Right lobe of liver (tissue), 6 donors: ENCODE data around the gene EML4. TPM values are rescaled to one million over a fixed set of nuclear protein-coding genes. Genes with fewer than 3 reads are reported as not detected.
A peak's percentile ranks its signal among the peaks of the same experiment; 100 is the strongest.

Experiments
- ATAC-seq, 4 donors: fragments of 200-7000 bp; cut with Tn5 transposase; one replicate each; pipeline ENCODE4 v1.9.1; 2020; ENCODE audit warnings: mild to moderate bottlenecking in 4 of 4, moderate library complexity in 4 of 4
- DNase-seq, 3 donors: peaks; one replicate each; pipeline ENCODE4 v3.0.0-alpha.2; 2020
- H3K27ac ChIP-seq, 3 donors: fragments of 200-600 bp; one replicate each; pipeline ENCODE4 v1.8.0; 2022
- H3K27me3 ChIP-seq, 2 donors: fragments of 200-600 bp; one replicate each; pipeline ENCODE4 v1.8.0; 2022
- H3K36me3 ChIP-seq, 4 donors: fragments of 200-600 bp; sonication (generic) in 1 of 4; one replicate each; pipeline versions ENCODE4 v1.5.1 to v1.8.0; 2017 to 2022; ENCODE audit warnings: control low read depth in 1 of 4
- H3K4me1 ChIP-seq, 4 donors: fragments of 200-600 bp; sonication (generic) in 1 of 4; one replicate each; pipeline versions ENCODE4 v1.5.1 to v1.8.0; 2017 to 2022; ENCODE audit warnings: control low read depth in 1 of 4
- H3K4me3 ChIP-seq, 3 donors: fragments of 200-600 bp; one replicate each; pipeline ENCODE4 v1.8.0; 2022
- H3K9me3 ChIP-seq, 4 donors: fragments of 200-600 bp; sonication (generic) in 1 of 4; one replicate each; pipeline versions ENCODE4 v1.5.1 to v1.8.0; 2017 to 2022; ENCODE audit warnings: control low read depth in 1 of 4
- POLR2A ChIP-seq: fragments of 450-650 bp; IDR thresholded peaks from one replicate; pipeline ENCODE4 v1.6.1; 2017; ENCODE audit warnings: antibody characterized with exemption, mild to moderate bottlenecking
- WGBS: methylation state at CpG from one replicate; pipeline ENCODE4 v1.1.6; 2018; ENCODE audit warnings: low coverage, low lambda C conversion rate; ENCODE audit not compliant: insufficient coverage; ENCODE audit errors: missing lambda C conversion rate; 5-methylcytosine and 5-hydroxymethylcytosine counted together
- intact Hi-C, 2 donors: fragments of 100-400 bp; cut with DNase I; formaldehyde crosslinking; loops; one replicate each; pipeline versions ENCODE4 v1.11.2 to v1.14.1; 2022
- total RNA-seq, 6 experiments: library from RNA; depleted of rRNA in 2 of 6; stranded (reverse); fragments of >200 nt in 2 of 6; fragmentation: NEBNext Ultra II Directional in 3 of 6; extraction: Animal tissue kit (Norgen Biotek cat#: 25700) in 3 of 6; gene quantifications; one replicate each; pipeline versions ENCODE4 v1.1.0 to v1.2.4, GENCODE V29; 2016 to 2023
- TF ChIP-seq, protein P1 (sequence below), 4 donors: fragments of 200-600 bp in 3 of 4; fragments of 450-650 bp in 1 of 4; IDR thresholded peaks; one replicate each; pipeline versions ENCODE4 v1.5.1 to v1.8.0; 2016 to 2022; ENCODE audit warnings: antibody characterized with exemption in 4 of 4, mild to moderate bottlenecking in 2 of 4
- donor health status: DM: no; HTN: yes; CAD: no.
- donor health status: DM: no; HTN: no; CAD: no.
- donor health status: DM: no; HTN: no; CAD: no.
- donor health status: DM: no; HTN: yes; CAD: no.
- donor health status: DM: no; HTN: yes; CAD: no.

Gene EML4
- total RNA-seq, 6 experiments from 2014 or later, result 28.3 to 55.7 (median 36.7) TPM

DNA sequence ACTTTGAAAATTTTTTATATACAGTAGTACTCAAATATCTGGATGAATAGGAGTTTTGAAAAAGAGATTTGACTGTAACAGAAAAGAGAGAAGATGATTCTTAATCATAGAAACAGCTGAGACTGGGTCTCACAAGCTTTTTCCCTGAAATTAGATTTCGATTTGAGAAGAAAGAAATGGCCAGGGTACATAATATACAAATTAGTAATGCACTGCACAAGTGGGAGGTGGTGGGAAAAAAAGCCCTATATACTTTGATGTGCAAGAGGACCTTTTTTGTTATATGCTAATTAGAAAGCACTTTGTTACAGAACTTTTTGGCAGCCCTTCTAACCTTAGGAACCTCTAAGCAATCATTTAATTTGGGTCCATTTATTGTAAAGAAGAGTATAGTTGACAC is 62.9 kb downstream of the EML4 start:
- Histone ChIP-seq H3K9me3 (no peaks in the 10 kb centered on the region), H3K27me3 (no peaks in the 10 kb centered on the region), H3K27ac (no peak overlapping the region), H3K4me1 (no peaks in the 10 kb centered on the region), H3K36me3 (no peaks in the 10 kb centered on the region), H3K4me3 (no peak overlapping the region)
- intact Hi-C loops, result no loop called here
- DNase-seq, result no peak
- TF ChIP-seq, protein P1, sequence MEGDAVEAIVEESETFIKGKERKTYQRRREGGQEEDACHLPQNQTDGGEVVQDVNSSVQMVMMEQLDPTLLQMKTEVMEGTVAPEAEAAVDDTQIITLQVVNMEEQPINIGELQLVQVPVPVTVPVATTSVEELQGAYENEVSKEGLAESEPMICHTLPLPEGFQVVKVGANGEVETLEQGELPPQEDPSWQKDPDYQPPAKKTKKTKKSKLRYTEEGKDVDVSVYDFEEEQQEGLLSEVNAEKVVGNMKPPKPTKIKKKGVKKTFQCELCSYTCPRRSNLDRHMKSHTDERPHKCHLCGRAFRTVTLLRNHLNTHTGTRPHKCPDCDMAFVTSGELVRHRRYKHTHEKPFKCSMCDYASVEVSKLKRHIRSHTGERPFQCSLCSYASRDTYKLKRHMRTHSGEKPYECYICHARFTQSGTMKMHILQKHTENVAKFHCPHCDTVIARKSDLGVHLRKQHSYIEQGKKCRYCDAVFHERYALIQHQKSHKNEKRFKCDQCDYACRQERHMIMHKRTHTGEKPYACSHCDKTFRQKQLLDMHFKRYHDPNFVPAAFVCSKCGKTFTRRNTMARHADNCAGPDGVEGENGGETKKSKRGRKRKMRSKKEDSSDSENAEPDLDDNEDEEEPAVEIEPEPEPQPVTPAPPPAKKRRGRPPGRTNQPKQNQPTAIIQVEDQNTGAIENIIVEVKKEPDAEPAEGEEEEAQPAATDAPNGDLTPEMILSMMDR (IDR thresholded peaks at IDR 0.05), result no peak
- no peak for TF ChIP-seq POLR2A
- WGBS, result 88% methylated on average over 1 of the region's 1 CpG
- ATAC-seq, result no peak

GRCh38 chr2:42233976-42234441 is 64.9 kb downstream of the EML4 start:
- peaks cover 0 to 7% (median 0%) of the 10 kb centered on the region in 4 donors for H3K4me1 ChIP-seq
- no peak for DNase-seq
- H3K4me3 ChIP-seq, result no peak overlapping the region
- peak in 2 of 4 donors; percentile 17 to 37 for ATAC-seq
- no peaks in the 10 kb centered on the region for H3K9me3 ChIP-seq
- WGBS, result 72% methylated on average over 5 of the region's 5 CpGs
- no peaks in the 10 kb centered on the region for H3K27me3 ChIP-seq
- TF ChIP-seq, protein P1 (IDR thresholded peaks at IDR 0.05), result no peak
- TF ChIP-seq POLR2A, result no peak
- no peak overlapping the region for H3K27ac ChIP-seq
- H3K36me3 ChIP-seq, result no peaks in the 10 kb centered on the region
- intact Hi-C loops, result no loop called here

- Histone ChIP-seq H3K9me3 (no peaks in the 10 kb centered on the region), H3K4me3 (no peak overlapping the region), H3K27me3 (no peaks in the 10 kb centered on the region), H3K4me1 (peaks cover 0 to 20% (median 3%) of the 10 kb centered on the region in 4 donors), H3K36me3 (no peaks in the 10 kb centered on the region), H3K27ac (no peak overlapping the region)
- 88% methylated on average over 2 of the region's 2 CpGs for WGBS
- no peak for ATAC-seq
- no peak for DNase-seq
- intact Hi-C loops, result no loop called here
- no peak for TF ChIP-seq POLR2A
- TF ChIP-seq, protein P1 (IDR thresholded peaks at IDR 0.05), result no peak
These were observed 67.8 kb downstream of the EML4 start for GRCh38 chr2:42236911-42237310.

DNA sequence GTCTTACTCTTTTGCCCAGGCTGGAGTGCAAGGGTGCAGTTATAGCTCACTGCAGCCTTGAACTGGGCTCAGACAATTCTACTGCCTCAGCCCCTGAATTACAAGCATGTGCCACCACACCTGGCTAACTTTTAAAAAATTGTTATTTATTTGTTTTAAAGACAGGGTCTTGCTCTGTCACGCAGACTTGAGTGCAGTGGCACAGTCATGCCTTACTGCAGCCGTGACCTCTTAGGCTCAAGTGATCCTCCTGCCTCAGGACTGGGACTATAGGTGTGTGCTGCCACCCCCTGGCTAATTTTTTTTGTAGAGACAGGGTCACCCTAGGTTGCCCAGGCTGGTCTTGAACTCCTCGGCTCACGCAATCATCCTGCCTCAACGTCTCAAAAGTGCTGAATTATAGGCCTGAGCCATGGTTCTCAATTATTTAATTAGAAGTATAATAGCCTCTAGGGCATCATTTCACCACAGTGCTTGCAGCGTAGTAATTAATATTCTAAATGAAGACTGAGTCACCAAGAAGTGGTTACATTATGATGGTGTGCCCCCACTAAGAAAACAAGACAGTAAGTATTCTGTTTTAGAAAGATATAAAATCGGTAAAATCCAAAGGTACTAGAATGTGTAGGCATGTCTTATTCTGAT is 69.6 kb downstream of the EML4 start:
- intact Hi-C loops, result no loop called here
- 31% methylated on average over 6 of the region's 7 CpGs for WGBS
- Histone ChIP-seq H3K36me3 (no peaks in the 10 kb centered on the region), H3K27me3 (no peaks in the 10 kb centered on the region), H3K9me3 (no peaks in the 10 kb centered on the region), H3K4me1 (peaks cover 0 to 26% (median 3%) of the 10 kb centered on the region in 4 donors), H3K27ac (no peak overlapping the region), H3K4me3 (no peak overlapping the region)
- TF ChIP-seq, protein P1 (IDR thresholded peaks at IDR 0.05), result peak; percentile 35 to 66 (median 59)
- no peak for TF ChIP-seq POLR2A
- peak; percentile 93 to 97 (median 95) for ATAC-seq
- DNase-seq, result peak in 2 of 3 donors; percentile 34 to 70
